MM.1S (cell line): ENCODE results near the gene CHD2.

Experiments used
- EZH2 ChIP-seq: fragments of 300-600 bp; sonication (generic); optimal IDR thresholded peaks from 2 replicates; pipeline ENCODE3; 2017; ENCODE audit warnings: low read depth, mild to moderate bottlenecking, antibody characterized with exemption, low read length, mixed read lengths
- TF ChIP-seq, protein P1 (sequence below): fragments of 300-600 bp; sonication (generic); IDR thresholded peaks from 2 replicates; pipeline ENCODE4 v1.5.1; 2016; ENCODE audit warnings: antibody characterized with exemption, low read length, mixed read lengths

DNA sequence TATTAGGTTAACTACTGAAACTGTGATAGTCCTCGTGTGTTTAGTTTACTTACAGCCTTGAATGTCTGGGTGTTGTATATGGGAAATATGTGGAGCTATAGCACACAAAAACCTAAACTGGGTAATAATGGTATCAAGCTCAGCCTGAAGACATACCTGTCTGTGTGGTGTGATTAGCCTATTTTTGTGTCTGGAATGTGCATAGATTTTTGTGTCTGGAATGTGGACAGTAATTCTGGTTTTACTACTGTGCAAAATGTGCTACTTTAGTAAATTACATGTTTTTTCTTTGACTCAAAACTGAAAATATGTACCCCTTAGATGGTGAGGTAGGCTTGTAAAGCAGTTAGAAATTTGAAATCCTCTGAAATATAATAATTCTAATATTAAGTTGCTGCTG is 43.5 kb downstream of the CHD2 start:
- TF ChIP-seq, protein P1, sequence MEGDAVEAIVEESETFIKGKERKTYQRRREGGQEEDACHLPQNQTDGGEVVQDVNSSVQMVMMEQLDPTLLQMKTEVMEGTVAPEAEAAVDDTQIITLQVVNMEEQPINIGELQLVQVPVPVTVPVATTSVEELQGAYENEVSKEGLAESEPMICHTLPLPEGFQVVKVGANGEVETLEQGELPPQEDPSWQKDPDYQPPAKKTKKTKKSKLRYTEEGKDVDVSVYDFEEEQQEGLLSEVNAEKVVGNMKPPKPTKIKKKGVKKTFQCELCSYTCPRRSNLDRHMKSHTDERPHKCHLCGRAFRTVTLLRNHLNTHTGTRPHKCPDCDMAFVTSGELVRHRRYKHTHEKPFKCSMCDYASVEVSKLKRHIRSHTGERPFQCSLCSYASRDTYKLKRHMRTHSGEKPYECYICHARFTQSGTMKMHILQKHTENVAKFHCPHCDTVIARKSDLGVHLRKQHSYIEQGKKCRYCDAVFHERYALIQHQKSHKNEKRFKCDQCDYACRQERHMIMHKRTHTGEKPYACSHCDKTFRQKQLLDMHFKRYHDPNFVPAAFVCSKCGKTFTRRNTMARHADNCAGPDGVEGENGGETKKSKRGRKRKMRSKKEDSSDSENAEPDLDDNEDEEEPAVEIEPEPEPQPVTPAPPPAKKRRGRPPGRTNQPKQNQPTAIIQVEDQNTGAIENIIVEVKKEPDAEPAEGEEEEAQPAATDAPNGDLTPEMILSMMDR: no peak
- no peak for TF ChIP-seq EZH2
